Spleen (tissue), 7 donors: ENCODE data around the gene WDR20.

ENCODE experiments used
- CTCF ChIP-seq, 11 experiments: fragments of 200-600 bp in 7 of 11; fragments of 450-650 bp in 4 of 11; sonication (generic) in 4 of 11; IDR thresholded peaks in 8 of 11; conservative IDR thresholded peaks in 3 of 11; 1 replicate in 7 of 11; 2 replicates in 4 of 11; pipeline versions ENCODE4 v1.4.0 to v1.8.0; 2016 to 2021; ENCODE audit warnings: antibody characterized with exemption in 11 of 11, inconsistent platforms in 4 of 11, mild to moderate bottlenecking in 1 of 11
- POLR2A ChIP-seq, 3 donors: fragments of 450-650 bp; IDR thresholded peaks; one replicate each; pipeline ENCODE4 v1.5.1; 2017; ENCODE audit warnings: antibody characterized with exemption in 3 of 3, mild to moderate bottlenecking in 1 of 3
- POLR2AphosphoS5 ChIP-seq, 3 donors: sonication (generic); formaldehyde crosslinking; IDR thresholded peaks; one replicate each; pipeline ENCODE4 v1.5.1; 2017; ENCODE audit warnings: antibody characterized with exemption in 3 of 3
- donor health status: DM: no; HTN: no; CAD: no; lungs with moderate emphysema.
- donor health status: DM: no; HTN: no; CAD: no.
- donor health status: DM: no; HTN: no; CAD: no.

- TF ChIP-seq CTCF (IDR thresholded peaks at IDR 0.05 in 8 of 11, conservative IDR thresholded peaks at IDR 0.05 in 3 of 11) (no peak), POLR2A (IDR thresholded peaks at IDR 0.05) (no peak), POLR2AphosphoS5 (IDR thresholded peaks at IDR 0.05) (no peak)
Measured at GRCh38 chr14:102213470-102213869, 73.8 kb downstream of the WDR20 start.
